ENCODE results near the gene SLC52A3.
"Not testable (repeated sequence)": the region's sequence is repeated elsewhere in the genome, so short reads cannot be mapped to it uniquely, and the experiment has no call there.

Gene SLC52A3

DNA sequence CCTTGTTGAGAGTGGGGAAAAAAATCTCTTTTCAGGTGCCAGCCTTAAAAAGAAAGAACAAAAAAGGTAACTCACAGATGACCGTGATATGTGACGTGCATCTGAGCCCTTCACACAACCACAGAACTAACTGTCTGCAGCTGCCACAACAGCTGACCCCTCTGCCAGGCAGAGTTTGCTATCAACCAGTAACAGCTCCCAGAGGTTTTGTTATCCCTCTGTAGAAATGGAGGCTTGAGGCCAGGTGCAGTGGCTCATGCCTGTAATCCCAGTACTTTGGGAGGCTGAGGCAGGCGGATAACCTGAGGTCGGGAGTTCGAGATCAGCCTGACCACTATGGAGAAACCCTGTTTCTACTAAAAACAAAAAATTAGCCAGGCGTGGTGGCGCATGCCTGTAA, 42.8 kb downstream of the SLC52A3 start:
- no peak for DNase-seq

DNA sequence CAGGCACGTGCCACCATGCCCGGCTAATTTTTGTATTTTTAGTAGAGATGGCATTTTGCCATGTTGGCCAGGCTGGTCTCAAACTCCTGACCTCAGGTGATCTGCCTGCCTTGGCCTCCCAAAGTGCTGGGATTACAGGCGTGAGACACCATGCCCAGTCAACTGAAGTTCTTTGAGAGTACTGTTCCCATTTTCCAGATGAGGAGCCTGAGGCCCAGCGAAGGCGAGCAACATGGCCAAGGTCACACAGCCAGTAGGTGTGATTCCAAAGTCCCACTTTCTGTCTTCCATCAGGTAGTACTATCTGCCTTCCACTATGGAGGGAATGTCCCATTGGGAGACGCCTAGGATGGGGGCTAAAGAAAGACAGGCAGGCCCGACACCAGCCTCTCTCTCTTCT, 43.5 kb downstream of the SLC52A3 start:
- DNase-seq: not testable (repeated sequence)

DNA sequence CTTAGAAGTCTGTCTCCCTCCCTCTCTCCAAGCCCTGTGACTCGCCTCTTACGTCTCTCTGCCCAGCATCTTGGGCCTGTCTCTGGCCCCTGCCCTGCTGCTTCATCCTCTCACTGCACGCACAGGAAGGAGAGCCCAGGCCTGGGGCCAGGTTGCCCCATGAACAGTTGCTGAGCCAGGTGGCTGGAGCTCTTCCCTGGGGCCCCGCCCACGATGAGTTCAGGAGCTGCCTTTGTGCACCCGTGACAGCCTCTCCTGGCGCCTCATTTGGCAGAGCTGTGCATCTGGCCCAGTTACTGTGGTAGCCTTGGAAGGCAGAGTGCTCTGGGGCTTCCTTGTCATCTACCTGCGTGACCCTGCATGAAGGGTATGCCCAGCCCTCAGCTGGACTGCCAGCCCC, 44.5 kb downstream of the SLC52A3 start:
- no peak for DNase-seq

GRCh38 chr20:722822-723644, 45.3 kb downstream of the SLC52A3 start:
- no peak for DNase-seq

DNA sequence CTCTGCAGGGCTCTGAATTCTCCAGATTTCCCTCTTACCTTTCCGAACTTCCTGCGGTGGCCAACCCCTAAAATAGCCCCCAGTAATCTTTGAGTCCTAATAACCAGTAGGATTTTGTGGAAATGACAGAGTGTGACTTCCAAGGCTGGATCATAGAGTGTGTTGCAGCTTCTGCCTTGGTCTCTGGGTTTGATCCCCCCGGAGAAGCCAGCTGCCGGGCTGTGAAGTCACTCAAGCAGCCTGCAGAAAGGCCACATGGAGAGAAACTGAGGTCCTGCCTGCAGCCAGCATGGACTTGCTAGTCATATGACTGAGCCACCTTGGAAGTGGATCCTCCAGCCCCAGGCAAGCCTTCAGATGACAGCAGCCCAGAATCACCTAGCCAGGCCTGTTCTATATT, 46.4 kb downstream of the SLC52A3 start:
- DNase-seq: no peak

GRCh38 chr20:719816-720215, 48.5 kb downstream of the SLC52A3 start:
- DNase-seq: no peak

DNA sequence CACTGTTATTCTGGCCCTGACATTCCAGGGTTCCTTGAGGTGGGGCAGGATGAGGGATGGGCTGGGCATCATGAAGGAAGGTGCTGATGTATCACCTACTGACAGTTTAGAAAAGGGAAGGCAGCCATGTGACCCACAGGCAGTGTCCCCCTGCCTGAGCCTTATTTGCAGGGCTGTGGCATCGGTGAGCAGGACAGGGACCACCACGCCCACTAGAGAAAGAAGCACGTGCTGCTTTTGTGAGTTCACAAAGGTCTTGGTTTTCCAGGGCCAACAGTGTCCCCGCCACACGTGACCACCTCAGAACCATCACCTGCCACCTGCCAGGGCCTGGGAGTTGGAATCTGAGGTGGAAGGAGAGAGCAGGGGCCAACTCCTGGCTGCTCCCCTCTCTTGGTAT, 49.2 kb downstream of the SLC52A3 start:
- DNase-seq: no peak

- no peak for DNase-seq
These were observed 50.5 kb downstream of the SLC52A3 start for GRCh38 chr20:717832-718231.

DNA sequence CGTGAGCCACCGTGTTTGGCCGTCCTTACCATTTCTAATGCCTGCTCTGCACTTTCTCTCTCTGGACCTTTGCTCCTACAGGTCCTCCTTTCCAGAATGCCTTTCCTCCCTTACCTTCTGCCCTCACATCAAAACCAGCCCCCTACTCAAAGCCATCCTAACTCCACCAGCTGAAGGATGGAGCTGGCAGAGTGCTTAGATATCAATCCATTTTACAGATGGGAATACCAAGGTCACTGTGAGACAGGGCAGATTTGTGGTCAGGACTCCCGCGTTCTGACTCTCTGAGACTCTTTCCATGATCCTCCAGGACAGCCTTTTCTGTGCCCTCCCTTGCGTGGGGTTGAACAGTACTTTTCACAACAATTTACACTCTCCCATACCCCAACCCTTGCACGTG, 51.0 kb downstream of the SLC52A3 start:
- no peak for DNase-seq

DNA sequence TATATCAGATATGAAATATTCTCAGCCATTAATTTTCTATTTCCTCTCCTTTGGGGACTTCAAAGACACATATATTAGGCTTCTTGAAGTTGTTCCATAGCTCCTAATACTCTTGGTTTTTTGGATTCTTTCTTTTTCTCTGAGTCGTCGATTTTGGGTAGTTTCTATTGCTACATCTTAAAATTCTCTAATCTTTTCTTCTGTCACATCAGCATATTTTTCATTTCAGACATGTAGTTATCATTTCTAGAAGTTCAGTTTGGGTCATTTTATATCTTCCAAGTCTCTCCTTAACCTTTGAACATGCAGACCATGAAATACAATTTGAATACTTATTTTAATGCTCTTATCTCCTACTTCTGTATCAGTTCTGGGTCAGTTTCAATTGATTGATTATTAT, 53.8 kb downstream of the SLC52A3 start:
- no peak for DNase-seq

GRCh38 chr20:711576-711975, 56.7 kb downstream of the SLC52A3 start:
- DNase-seq: no peak

GRCh38 chr20:710780-711450, 57.4 kb downstream of the SLC52A3 start:
- DNase-seq: no peak
